GM19238 (cell line): Measurements from ENCODE around the gene CYTH4.

Experiments
- DNase-seq: peaks from one replicate; pipeline ENCODE4 v3.0.0; 2011; ENCODE audit warnings: low spot score; ENCODE audit not compliant: insufficient read length

Gene CYTH4

DNA sequence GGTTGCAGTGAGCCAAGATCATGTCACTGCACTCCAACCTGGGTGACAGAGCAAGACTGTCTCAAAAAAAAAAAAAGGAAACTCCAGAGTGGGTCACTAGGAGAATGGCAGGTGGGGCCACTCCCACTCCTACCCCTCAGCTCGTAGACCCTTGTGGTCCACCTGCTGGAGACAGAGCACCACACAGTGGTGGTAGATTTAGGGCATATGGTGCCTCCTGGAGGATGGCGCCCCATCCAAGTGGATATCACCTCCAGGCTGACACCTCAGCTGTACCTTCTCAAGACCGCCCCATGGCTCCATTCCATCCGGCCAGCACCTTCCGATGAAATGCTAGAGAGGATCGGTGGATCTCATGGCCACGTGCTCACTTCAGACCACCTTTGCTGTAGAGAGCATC is 6.2 kb downstream of the CYTH4 start:
- DNase-seq = no peak

DNA sequence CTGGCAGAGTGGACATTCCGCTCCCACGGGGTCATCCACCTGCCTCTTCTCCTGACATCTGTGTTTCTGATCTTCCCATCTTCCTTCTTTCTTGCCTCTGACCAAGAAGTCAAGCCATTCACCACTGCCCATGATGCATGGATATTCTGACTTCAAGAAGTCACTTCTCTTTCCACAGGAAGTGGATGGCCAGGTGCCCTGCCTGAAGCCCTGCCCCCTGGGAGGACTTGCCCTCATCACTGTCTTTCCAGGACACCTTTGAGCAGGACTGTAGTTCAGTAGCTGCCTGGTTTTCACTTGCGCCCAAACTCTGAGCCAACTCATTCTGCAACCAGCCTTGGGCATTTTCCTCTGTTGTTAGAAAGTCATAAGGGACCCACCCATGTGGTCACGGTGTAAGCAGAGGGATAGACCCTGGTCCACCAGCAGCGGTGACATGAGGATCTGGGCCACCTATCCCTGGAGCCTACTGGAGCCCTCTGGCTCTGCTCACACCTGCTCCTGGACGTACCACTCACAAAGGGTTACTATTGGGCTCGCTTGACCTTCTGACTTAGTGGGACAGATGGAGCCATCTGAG is 6.9 kb downstream of the CYTH4 start:
- no peak for DNase-seq

DNA sequence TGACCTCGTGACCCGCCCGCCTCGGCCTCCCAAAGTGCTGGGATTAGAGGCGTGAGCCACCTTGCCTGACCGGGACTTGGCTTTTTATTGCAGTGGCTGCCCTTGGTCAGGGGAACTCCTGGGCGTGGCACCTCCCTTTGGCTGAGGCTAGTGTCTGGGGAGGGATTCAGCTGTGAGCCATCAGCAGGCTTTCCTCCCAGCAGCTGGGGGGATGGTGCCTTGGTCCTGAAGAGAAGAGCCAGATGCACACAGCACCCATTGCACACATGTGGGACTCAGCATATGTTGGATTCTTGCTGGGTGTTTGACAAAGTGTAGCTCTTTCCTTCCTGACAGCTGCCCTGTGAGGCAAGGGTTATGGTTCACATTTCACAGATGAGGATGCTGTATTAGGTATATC is 8.4 kb downstream of the CYTH4 start:
- no peak for DNase-seq

DNA sequence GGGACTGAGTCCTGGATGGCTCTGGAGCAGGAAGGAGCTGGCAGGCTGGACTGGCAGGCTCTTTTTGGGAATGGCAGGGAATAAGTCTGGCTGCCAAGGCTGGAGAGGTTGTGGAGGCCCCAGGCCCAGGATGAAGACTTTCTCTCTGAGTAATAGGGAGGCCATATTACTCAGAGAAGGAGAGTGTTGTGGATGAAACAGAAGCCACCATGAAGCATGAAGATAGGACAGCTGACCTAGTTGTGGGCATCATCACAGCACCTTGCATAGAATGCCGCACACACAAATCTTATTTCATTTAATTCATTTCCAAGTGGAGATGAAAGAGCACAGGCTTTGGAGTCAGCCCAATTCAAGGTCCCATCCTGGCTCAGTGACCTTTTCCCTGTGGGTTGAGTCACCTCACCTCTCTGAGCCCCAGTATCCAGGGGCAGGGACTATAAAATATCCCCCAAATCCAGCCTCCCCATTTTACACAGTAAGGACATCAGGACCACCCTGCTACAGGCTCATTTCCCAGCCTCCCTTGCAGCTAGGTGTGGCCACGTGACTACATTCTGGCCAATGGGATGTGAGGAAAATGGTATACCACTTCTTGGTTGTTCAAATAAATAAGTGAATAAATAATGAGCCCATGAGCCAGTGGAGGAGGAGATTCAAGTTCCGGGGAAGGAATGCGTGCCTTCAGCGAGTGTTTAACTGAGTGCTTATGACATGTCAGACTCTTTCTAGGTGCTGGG is 9.4 kb downstream of the CYTH4 start:
- no peak for DNase-seq

DNA sequence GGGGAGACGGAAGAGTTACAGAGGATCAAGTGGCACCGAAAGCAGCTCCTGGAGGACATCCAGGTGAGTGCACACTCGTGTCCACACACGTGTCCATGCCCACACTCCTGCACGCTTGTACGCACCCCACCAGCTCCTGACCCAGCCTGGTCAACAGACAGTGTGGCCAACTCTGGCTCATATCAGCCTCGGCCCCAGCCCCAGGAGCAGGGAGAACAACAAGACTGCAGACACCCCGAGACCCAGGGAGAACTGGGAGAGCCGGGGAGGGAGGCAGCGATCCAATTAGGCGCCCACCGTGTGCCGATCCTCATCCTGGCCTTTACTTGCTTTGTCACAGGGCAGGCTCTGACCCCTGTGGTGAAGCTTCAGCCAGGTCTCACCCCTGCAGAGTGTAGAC is 10.3 kb downstream of the CYTH4 start:
- DNase-seq = no peak

DNA sequence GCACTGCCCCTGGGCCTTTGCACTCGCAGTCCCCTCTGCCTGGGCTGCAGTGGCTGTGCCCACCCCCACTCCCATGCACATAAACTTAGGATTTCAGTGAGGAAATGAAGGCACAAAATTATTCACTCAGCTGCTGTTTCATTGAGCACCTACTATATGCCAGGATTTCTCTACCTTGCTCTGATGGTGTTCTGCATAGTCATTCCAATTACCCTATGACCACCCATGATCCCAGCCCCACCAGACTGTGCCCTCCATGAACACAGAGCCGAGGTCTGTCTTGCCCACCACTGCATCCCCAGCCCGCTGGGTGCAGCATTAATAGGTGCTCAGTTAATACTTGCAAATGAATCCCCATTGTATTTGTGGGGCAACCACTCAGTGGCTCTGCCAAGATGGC is 10.9 kb downstream of the CYTH4 start:
- DNase-seq = no peak

DNA sequence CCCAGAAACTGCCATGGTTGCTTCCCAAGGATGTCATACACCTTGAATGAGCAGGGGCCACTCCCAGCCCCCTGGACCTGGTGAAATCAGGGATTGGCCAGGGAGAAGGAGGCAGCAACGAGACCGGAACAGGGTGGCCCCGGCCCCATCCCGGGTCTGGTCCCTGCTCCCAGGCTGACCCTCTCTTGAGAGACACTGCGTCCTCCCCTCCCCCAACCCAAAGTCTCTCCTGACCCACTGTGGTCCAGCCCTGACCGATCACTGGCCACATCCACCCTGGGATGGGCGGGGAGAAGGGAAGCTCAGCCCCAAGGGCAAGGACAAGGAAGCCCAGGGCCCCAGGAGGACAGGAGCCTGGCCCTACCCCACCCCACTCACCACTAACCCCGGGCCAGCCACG is 12.4 kb downstream of the CYTH4 start:
- no peak for DNase-seq

DNA sequence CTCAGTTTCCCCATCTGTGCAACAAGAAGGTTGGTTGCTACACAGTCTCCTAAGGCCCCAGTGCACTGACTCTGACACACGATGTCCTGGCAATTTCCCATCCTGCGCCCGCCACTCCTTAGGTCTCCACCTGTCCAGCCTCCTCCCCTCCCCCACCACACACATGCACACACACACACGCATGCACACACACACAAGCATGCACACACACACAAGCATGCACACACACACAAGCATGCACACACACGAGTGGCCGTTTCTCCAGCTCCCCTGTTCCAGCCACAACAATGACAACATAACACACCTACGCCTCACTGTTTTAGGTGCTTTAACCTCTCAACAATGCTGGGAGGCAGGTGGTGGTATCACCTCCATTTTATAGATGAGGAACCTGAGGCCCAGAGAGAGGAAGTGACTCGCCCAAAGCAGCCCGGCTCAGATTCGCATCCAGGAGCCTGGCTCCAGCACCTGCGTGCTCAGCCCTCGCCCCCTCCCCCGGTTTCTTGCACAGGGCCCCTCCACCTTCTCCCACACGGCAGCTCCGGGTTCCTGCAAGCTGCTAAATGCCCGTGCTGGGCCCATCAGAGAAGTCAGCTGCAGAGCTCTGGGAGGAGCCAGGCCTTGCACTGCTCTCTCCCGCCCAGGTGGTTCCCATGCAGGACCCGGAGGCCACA is 13.0 kb downstream of the CYTH4 start:
- DNase-seq = no peak

DNA sequence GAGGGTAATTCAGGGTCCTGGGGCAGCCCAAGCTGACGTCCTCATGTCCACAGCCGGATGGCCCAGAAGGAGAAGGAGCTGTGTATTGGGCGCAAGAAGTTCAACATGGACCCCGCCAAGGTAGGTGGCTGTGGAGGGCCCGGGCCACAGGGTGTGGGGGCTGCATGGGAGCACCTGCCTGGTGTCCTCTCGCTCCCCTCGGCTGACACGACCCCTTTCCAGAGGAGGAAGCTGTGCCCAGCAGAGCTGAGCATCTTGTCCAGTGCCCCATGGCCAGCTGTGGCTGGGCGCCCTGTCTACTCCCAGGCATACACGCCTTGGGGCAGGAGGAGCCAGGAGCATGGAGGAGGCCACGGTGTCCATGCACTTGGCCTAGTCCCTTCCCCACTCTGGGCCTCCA is 13.6 kb downstream of the CYTH4 start:
- no peak for DNase-seq

DNA sequence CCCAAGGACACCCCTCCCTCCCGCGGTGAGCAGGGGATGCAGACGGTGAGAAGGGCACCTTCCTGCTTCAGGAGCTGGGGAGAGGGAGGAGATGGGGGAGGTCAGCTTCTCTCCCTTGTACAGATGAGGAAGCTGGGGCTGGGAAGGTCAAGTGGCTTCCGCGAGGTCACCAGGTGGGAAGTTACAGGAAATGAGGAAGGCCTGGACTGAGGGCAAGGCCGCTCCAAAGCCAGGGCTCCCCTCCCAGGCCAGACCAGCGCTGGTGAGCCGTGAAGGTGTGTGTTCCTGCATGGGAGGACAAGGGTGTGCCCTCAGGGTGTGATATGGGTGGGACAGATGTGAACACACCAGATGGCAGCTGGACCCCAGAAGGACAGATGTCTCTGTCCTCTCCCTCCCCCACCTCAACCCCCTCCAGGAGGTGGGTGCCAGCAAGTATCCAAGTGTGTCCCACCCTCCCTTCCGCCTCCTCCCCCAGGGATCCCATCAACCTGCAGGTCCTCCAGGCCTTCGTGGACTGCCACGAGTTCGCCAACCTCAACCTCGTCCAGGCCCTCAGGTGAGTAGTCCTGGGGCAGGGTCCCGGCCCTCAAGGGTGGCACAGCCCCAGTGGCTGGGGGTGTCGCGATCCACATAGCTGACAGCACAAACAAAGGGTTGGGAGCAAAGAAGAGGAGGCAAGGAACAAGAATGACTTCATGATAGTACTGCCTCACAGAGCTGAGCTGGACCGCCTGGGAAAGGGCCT is 16.6 kb downstream of the CYTH4 start:
- no peak for DNase-seq

DNA sequence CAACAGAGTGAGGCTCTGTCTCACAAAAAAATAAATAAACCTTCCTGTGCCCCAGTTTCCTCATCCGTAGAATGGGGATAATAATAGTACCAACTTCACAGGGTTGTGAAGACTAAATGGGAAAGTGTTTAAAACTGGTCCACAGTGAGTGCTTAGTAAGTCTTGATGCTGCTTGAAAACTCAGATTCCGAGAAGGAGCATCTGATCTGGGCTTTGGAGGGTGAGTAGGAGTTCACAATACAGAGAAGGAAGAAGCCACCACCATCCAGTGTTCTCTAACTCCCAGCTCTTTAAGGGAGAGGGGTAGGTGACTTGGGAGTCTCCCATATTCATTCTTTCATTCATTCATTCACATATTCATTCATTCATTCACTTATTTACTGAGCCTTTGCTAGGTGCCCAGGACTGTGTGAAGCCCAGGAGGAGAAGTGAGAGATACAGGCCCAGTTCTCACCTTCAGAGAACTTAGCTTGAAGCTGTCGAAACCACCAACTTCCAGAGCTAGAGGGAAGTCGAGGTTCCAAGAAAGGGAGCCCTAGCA is 17.7 kb downstream of the CYTH4 start:
- no peak for DNase-seq

DNA sequence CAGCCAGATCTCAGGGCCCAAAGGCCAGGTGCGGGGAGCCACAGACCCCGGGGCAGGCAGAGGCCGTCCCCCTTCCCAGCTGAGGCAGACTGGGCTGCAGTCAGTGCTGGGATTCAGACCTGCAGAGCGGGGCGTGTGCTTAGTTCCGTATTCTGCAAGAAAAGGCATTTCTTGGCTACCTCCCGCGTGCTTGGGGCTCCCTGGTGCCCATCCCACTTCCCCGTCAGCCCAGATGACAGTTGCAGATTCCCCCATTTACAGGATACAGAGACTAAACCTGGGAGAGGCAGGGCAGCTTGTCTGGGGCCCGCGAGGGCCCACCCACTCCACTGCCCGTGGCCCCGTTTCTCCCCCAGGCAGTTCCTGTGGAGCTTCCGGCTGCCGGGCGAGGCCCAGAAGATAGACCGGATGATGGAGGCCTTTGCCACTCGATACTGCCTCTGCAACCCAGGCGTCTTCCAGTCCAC is 18.3 kb downstream of the CYTH4 start:
- peak; percentile 46 for DNase-seq

DNA sequence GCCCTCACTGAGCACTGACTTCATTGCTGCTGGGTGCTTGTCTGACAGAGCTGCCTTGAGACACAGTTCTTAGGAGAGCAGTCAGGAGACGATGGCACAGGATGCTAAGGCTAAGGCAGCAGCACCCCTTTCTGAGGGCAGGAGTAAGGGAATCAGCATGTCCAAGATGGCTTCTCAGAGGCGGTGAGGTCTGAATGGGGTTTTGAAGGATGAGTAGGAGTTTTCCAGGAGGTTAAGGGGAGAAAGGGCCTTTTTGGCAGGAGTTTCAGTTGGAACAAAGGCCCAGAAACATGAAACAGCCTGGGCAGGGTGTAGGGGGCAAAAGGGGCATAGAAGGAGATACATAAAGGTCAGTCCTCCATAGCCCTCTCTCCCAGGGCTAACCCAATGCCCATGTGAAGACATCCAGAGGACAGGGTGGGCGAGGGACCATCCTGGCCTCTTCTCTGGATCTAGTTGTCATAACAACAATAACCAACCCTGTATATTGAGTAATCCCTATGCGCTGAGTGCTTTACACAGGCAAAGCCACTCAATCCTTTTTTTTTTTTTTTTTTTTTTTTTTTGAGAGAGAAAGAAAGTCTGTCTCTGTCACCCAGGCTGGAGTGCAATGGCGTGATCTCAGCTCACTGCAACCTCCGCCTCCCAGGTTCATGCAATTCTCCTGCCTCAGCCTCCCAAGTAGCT is 19.0 kb downstream of the CYTH4 start:
- no peak for DNase-seq

DNA sequence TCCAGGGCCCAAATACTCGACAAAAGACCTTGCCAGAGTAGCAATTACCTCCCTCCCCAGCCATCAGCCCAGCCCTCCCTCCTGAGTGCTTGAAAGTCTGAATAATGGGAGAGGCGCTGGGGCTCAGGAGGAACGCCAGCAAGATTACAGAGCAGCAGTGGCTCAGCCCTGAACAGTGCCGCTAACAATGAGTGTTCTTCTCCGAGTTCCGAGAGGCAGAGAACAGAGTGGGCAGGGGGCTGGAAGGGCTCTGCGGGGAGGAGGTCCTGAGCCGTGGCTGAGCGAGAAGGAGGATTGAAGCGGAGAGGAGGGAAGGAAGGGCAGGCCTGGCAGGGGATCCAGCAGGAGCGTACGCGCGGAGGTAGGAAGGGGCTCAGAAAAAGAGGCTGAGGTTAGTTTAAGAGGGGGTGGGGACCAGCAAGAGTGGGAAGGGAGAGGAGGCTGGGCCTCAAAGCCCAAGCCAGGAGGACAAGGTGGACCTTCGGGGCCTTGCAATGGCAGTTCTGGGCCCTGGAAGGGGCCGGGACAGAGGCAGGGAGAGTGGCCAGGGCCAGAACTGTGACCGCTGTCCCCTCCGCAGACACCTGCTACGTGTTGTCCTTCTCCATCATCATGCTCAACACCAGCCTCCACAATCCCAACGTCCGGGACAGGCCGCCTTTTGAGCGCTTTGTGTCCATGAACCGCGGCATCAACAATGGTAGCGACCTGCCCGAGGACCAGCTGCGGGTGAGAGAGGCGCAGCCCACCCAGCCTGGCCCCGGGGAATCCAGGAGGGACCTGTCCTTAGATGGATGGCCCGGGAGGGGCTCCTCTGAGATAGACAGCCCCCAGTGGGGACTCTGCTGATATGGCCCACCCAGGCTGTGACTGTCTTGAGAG is 20.6 kb downstream of the CYTH4 start:
- DNase-seq = no peak

DNA sequence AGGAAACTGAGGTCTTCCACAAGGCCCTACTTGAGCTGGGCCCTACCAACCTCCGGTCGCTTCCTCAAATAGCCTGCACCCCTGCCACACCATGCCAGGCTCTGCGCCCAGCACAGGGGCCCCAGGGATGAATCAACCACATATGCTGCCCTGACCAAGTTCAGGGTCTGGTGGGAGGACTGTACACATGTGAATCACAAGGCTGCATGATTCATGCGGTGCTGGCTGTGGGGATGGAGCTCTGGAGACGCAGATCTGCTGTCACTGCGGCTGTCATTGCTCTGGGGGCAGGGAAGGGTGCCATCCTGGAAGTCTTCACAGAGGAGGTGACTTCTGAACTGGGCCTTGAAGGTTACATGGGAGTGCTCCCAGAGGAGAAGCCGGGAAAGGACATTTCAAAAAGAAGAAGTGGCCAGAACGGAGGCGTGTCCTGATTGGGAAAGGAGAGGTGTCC is 21.5 kb downstream of the CYTH4 start:
- DNase-seq = no peak

DNA sequence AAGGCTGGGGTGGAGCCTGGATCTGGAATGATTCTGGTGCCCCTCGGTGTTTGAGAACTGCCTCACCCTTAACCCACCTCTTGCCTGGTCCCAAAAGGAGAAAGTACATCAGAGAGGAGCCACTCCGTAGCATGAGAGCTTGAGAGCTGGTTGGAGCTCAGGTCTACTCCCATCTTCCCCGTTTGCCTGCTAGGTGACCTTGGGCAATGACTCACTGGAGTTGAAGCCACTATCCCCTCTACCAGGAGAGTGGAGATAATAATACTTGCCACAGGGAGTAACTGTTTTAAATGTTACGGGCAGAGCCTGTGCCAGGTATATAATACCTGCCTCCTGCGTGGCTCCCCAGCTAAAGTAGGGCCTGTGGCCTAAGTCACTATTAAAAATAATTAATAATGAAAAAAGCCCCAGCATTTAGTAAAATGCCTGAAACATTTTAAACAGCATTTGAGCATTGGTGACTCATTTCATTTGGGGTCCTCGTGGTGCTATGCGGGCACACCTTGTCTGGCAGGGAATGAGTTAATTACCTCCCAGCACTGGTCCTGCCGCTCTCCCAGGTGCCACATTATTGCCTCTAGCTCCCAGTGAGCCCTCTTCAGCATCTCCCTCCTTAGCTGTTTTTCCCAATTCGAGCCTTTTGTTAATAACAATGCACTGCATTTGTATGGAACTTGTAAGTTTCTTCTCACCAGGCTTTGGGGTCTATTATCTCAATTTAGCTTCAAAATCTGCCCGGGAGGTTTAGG is 22.5 kb downstream of the CYTH4 start:
- DNase-seq = no peak

DNA sequence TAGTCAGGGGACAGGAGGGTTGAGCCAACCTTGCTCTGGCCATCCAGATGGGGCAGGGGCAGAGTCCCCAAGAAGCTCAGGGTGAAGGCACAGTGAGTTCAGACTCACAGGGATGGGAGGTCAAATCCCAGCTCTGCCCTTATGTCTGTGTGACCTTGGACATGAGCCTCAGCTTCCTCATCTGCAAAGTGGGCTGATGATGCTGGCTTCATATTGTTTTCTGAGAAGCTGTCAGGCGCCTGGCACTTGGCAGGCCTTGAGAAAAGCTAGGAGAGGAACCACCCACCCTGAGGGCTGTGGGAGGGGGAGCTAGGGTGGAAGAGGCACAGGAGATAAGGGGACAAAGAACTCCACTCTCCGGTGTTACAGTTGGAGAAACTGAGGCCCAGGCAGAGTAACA is 23.6 kb downstream of the CYTH4 start:
- DNase-seq = no peak

DNA sequence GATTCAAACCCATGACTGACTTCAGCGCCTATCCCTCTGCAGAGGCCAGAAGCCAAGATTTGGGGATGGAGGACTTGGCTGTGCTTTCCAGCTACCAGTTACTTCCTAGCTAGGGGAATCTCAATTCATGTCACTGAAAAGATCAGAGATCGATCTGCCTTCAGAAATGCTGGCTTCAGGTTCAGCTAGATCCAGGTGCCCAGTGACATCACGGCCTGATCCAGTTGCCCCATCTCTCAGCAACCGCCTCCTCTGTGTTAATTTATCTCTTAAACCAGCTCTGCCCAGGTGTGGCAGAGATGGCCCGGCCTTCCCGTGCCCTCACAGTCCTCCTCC is 24.2 kb downstream of the CYTH4 start:
- DNase-seq = no peak

DNA sequence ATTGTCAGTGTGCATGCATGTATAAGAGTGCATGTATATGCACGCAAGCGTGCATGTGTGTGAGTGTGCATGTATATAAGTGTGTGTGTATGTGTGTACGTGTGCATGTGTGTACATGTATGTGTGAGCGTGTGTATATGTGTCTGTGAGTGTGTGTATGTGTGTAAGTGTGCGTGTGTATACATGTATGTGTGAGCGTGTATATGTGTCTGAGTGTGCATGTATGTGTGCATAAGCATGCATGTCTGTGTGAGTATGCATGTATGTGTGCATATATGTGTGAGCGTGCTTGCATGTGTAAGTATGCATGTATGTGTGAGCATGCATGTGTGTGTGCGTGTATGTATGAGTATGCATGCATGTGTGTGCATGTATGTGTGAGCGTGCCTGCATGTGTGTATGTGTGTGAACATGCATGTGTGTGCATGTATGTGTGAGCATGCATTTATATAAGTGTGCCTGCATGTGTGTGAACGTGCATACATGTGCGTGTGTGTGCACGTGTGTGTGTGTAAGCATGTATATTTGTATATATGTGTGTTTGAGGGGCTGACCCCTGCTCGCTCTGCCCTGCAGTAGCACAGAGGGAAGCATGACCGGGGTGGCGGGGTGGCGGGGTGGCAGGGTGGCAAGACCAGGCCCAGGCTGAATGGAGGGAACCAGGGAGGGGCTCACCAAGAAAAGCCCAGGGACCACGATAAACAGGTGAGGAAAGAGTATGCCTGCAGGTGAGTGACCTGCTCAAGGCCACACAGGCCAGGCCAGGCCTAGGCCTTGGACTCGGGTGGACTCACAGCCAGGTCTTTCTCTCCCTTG is 26.3 kb downstream of the CYTH4 start:
- DNase-seq = no peak
